ENCODE measurements around the gene COPG1.

DNA sequence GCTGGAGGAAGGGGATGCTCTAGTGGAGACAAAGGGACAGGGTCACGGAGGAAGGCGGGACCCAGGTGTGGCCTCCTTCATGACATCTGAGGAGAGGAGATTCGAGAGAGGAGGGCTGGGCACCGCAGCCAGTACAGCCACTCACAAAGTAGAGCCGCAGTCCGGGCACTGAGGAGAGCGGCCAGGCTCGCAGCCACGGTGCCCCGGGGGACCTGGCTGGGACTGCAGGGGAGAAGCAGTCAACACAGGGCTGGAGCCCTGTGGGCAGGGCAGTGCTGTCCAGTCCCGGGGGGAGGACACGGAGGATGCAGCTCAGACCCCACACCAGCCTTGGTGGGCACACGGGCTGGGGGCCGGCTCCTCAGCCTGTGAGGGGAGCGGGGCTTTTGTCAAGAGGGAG lies 69.5 kb downstream of the COPG1 start:
- TF ChIP-seq, protein P1, sequence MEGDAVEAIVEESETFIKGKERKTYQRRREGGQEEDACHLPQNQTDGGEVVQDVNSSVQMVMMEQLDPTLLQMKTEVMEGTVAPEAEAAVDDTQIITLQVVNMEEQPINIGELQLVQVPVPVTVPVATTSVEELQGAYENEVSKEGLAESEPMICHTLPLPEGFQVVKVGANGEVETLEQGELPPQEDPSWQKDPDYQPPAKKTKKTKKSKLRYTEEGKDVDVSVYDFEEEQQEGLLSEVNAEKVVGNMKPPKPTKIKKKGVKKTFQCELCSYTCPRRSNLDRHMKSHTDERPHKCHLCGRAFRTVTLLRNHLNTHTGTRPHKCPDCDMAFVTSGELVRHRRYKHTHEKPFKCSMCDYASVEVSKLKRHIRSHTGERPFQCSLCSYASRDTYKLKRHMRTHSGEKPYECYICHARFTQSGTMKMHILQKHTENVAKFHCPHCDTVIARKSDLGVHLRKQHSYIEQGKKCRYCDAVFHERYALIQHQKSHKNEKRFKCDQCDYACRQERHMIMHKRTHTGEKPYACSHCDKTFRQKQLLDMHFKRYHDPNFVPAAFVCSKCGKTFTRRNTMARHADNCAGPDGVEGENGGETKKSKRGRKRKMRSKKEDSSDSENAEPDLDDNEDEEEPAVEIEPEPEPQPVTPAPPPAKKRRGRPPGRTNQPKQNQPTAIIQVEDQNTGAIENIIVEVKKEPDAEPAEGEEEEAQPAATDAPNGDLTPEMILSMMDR (IDR thresholded peaks at IDR 0.05), result no peak
- TF ChIP-seq POLR2A (IDR thresholded peaks at IDR 0.05), result no peak
